Activated CD4-positive, alpha-beta T cell treated with anti-CD3 and anti-CD28 coated beads, Interleukin-2, Interleukin-6, amounts not matched to agents 100 ng/mL and 50 ng/mL, durations not matched to agents 16 hours and 8 hours (primary cell): ENCODE results near the gene ABCC11.

Source experiments
- DNase-seq: peaks from one replicate; pipeline ENCODE4 v3.0.0-alpha.2; 2020

Gene ABCC11

DNA sequence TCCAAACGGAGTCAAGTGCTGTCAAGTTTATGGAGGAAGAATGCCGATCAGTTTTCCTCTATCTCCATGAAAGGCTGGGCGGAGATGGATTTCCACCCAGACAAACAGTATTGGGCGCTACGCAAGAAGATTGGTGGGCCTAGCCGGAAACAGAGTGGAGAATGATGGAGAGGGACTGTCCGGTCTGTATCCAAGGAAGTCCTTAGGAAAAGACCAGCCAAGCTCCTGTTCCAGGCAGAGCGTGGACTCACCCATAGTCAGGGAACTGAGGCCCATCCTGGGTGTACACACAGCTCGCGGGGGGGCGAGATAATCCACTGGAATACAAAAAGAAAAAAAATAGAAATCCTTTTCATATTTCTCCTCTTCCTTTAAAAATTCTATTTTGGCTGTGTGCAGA is 90.0 kb downstream of the ABCC11 start:
- no peak for DNase-seq

DNA sequence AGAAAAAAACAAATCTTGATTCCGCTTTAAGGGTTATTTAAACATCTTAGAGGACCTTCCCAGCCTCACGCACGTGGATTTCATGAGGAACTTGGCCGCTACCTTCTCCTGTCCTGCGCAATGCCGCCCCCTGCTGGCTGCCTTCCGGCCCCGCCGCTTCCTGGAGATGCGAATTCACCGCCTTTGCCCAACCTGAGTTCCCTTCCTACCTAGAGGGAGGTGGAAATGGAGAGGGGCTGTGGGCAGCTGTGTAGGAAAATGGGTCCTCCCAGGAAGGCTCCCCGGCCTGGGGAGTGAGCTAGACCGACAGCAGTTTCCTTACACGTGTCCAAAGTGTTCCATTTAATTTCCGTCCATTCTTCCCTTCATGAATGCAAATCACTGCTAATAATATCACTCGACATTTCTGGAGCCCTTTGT is 90.5 kb downstream of the ABCC11 start:
- peak; percentile 87 for DNase-seq

DNA sequence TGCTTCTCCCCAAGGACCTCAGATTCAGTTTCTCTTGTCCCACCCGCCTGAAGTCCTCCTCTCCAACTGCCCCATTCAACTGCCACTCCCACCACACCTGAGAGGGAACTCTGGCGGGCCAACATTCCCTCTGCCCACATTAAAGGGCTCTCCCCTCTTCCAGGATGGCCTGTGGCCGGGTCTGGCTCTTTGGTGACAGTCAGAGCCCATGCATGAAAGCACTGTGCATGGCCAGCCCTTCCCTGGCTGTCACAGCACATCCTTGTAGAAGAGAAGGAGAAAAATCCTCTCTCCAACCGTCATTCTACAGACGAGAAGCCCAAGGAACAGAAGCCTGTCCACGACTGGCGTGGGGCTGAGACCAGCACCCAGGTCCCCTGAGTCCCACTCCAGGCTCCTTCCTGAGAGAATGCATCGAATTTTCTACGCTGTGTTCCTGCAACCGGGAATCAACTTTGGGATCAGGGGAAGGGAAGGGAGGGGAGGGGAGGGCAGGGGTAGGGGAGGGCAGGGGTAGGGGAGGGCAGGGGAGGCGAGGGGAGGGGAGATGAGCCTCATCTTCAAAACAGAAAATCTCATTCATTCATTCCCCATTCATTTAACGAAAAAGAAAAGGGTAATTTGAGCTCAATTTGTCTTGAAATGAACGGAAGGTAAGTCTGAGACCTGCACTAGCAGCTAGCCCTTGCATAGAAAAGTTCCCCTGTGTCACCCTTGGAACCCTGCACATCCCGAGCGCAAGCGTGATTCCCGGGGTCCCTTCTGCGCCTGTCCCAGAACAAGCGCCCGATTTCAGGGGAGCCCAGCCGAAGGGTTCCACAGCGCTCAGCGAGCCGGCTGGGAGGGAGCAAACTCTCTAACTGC is 91.2 kb downstream of the ABCC11 start, which contains the start of gene ABCC12:
Gene ABCC12 (minus strand): TSS at position 68 of the 864 bp plus-strand sequence. CDS start 9,569 bp downstream, outside the sequence.
- no peak for DNase-seq

DNA sequence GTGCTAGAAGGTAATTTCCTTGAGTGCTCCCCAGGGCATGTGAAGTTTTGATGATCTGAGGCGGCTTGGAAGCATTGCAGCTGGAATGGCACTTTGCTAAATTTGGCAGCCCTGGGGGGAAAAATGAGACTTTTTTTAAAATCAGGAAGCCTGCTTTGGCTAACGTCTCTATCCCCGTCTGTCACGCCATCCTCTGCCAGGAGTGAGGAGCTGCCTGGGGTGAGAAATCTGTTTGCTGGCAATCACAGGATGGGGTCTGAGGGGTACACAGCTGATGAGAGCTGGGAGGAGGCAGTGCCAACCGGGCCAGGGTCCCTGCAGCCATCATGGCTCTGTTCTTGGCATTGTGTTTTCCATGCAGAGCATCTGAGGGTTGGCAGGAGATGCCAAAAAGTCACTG is 93.6 kb downstream of the ABCC11 start:
- DNase-seq: no peak

DNA sequence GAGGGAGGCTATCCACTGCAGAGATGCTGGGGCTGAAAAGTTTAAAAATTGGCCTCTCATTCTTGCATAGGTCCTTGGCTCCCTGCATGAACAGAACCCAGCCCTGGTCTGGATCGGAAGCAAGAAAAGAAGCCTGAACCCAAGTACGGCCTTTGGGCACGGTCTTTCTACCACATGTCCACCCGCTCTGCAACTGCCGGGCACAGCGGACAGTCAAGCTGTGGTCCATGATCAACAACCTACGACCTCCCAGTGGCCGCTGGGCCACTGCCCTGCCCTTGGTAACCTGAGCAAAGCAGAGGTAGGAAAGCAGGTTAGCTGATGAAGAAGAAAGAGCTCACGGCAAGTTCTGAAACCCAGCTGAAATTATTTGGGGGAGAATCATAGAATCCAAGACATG is 95.1 kb downstream of the ABCC11 start:
- no peak for DNase-seq

DNA sequence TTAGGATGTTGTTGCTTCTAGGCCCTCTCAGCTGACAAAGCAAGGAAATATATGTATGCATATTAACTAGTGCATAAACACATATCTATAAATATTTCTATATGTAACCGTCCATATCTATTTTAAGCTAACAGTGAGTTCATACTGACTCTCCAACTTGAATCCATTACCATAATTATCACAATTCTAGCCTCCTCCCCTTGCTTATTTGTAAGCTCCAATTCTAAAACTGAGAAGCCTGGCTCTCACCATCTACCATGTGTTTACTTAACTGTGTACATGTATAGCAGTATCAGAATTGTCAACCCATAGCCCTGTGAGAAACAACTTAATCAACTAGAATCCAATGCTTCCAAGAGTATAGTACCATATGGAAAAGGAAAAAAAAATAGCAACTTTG is 96.6 kb downstream of the ABCC11 start:
- no peak for DNase-seq

DNA sequence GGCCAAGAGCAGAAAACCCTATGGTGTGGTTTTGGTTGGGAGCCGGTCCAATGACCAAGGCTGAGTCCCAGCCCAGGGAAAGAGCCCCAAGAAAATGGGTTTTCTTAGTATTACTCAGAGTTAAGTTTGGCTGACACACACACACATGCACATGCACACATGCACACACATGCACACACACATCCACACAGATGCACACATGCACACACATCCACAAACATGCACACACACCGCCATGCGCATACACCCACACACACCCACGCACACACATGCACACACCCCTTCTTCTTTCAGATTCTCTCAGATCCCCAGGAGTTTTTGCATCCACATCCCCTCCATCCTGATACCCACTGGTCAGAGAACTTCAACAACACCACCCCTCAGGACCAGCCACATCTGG is 100.6 kb downstream of the ABCC11 start:
- DNase-seq: no peak

DNA sequence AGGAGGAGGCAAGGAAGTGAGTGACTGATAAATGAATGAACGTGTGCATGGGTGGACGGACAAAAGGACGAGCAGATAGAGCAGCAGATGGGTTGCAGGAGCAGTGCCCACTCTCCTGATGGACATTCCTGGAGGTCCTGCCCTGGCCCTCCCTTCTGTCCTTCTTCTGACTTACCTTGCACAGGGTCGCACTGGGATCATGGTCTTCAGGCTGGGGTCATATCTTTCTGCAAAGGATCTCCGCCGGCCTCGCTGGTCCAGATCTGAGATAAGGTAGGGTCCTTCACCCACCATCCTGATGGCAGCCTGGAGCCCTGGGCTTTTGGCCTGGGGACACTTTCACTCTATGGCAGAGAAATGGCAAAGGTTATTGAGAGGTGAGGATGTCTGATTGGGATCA is 101.2 kb downstream of the ABCC11 start:
- DNase-seq: no peak

DNA sequence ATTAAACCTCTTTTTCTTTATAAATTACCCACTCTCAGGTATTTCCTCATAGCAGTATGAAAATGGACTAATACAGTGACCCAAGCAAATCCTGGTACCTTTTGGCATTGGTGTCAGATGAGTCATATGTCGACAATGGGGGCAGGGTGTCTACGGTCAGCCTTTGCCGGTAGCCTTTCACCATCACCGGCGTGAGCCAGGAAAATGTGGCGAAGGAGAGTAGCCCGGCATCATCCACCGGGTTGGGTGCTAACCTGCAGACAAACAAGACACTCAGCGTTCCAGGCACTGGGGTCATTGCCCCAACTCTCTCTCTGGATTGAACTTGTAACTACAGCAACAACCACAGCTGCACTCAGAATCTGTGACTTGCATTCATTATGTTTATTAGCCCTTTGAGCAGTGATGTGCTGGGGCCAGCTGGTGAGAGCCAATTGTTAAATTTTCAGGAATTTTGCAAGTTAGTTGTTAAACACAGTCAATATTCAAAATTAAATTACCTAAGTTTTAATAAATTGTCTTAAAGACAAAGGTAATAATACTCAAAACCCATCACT is 103.4 kb downstream of the ABCC11 start:
- DNase-seq: no peak

DNA sequence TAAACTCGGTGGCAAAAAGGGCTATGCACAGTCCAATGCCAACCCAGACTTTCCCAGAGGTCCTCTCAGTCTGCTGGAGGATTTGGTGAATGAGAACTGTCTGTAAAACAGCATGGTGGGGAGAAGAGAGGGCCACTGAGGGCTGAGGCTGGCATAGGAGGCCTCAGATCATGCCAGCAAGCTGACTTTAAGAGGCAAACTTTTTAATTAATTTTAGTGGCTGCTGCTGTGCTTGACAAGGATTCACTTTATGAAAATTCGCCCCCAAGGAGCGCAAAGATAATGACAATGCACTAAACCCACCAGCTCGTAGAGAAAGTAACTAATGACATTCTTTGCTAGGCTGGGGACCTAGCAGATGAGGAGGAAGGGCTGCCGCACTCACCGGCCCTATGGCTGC is 106.5 kb downstream of the ABCC11 start:
- DNase-seq: no peak

DNA sequence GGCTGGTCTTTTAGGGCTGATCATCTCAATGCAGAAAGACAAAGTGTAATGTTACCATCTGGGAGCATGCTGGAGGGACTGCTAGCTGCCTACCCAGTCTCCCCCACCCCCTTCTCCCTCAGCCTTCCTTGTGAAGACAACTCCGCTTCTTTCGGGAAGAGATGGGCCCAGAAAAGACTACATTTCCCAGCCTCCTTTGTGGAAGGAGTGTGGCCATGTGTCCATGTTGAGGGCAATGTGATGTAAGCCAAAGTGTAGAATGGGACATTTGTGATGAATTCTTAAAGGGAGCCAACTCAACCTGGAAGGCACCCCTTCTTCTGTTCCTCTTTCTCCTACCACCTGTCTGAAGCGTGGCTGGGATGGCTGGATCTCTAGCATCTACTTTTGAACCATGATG is 107.8 kb downstream of the ABCC11 start:
- DNase-seq: no peak

DNA sequence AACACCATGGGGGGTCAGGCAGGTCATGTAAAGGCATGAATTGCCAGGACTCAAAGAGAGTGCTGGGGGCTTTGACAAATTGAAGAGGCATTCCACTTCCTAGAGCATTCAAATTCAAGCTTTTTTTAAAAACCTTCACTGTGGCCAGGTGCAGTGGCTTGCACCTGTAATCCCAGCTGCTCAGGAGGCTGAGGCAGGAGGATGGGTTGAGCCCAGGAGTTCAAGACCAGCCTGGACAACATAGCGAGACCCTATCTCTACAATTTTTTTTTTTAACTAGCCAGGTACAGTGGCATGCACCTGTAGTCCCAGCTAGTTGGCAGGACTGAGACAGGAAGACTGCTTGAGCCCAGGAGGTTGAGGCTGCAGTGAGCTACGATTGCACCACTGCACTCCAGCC is 108.8 kb downstream of the ABCC11 start:
- DNase-seq: no peak

DNA sequence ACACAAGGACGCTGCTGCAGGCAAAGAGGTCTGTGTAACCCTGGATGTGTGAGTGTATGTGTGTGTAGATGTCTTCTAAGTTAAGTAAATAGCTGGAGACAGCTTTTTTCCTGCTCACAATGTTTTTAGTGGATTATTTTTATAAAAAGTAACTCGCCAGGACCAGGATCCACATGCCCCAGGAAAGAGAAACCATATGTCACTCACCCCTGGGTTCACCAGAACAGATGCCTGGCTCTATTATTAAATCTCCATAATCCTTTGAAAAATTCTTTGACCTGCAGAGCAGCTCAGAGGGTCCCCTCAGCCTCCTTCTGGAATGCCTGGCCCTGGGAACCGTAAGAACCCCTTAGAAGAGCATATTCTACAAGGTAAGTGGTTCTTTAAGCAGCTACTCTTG is 109.5 kb downstream of the ABCC11 start:
- no peak for DNase-seq

DNA sequence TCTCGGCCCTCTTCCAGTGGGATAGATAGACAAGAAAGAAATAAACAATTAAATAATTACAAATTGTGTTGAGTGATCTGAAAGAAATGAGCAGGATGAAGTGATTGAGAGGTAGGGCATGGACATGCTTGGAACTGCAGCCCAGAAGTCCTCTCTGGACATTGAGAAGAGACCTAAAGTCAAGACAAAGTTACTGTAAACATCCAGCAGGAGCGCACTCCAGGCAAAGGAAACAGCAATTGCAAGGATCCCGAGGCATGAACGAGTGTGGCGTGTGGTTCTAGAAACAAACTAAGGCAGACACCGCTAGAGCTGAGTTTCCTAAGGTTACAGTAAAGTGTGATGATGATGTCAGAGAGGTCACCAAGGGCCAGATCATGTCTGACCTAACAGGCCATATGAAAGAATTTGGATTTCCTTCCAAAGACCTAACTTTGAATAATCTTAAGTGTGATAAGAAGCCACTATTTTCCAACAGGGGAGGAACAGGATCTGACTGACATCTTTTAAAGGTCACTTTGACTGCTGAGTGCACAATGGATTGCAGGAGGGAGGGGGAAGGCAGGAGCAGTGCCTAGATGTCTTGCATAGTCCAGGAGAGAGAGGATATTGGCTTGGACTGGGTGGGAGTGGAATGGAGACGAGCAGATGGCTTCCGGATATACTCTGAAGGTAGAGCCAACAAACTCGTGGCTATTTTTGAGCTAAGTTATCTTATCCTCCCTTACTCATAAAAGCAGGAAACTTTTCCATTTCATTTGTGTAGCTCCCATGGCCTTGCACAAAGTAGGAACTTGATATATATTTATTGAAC is 110.6 kb downstream of the ABCC11 start:
- no peak for DNase-seq

DNA sequence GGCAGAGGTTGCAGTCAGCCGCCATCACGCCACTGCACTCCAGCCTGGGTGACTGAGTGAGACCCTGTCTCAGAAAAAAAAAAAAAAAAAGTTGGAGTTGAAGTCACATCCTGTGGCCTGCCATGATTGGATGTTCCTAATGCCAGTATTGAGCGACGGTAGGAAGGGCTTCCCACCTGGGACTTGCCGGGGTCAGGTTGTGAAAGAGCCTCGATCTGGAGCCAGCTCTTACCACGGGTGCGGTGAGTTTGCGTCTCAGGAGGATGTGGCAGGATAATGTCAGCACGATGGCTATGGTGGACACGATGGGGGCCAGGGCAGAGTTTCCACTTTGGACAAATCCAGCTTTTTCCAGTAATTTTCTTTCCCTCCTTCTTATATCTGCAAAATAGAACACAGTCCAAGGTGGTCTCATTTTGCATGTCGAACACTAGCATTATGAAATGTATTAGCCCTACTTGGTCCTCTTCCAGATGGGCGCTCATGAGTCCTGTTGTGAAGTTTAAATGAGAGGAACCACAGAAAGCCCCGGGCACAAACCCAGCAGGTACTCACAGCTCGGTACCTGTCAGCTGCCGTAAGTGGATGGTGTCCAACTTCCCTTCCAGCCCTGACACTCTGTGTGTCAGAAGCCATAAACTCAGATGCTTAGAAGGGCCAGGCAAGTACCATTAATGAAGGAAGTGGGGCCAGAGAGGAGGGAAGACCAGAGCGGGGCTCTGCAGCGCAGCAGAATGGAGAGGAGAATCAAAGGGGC is 113.7 kb downstream of the ABCC11 start:
- no peak for DNase-seq

DNA sequence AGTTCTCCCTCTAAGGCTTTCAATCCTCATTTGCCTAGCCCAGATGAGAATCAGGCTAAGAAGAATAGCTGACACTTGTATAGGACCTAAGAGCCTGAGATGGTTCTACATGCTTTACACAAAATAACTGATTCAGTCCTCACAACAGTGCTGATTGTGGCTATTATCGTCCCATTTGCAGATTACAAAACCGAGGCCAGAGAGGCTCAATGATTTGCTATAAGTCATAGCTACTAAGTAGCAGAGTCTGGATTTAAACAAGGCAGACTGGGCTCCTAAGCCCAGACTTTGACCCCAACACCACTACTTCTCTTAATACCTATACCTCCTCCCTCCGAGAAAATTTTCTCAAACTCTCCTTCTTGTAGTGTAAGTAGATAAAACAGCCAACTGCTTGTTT is 114.6 kb downstream of the ABCC11 start:
- no peak for DNase-seq

DNA sequence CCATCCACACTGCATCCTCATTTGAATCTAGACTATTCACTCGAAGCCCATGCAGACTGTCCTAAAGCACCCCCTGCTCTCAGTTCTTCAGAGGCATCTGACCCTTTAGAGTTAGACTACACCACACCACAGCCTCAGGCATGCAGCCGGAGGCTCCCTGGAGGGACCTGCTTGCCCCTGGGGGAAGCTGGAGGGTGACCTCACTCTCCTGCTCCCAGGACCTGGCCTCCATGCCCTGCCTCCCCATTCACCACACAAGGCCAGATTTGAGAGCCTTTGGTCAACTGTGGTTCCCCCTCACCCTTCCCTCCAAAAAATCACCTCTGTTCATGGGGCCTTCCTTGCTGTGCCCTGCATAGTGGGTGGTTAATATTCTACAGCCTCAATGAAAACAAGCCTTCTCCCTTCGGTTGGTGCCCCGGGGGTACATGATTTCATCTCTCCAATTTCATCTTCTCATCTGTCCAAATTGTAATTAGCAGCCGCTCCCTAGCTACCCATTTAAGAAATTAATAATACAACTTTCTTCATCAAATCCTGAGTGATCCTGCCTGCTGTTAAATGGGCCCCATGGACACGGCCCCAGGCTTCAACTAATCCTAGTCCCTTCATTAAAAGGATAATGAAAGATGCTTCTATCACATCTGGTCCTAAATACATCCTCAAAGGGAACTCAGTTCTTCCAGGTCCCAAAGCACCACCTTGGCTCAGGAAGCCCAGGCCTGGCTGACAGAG is 116.0 kb downstream of the ABCC11 start:
- DNase-seq: no peak

DNA sequence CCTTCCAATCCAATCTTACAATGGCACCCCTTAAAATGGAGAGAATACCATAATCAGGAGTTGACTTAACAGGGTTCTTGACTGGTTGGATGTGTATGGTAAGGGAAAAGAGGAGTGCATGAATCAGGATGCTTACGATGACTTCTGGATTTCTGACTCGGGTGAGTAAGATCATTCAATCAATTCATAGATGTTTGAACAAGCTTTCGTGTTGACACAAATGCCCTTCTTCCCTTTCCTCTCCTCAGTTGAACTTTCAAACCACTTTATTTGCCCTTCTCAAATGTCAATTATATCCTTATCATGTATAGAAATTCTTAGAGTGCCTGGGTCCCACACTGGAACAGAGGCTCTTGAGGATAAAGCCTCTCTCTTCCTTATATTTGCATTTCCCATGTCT is 117.4 kb downstream of the ABCC11 start:
- no peak for DNase-seq

DNA sequence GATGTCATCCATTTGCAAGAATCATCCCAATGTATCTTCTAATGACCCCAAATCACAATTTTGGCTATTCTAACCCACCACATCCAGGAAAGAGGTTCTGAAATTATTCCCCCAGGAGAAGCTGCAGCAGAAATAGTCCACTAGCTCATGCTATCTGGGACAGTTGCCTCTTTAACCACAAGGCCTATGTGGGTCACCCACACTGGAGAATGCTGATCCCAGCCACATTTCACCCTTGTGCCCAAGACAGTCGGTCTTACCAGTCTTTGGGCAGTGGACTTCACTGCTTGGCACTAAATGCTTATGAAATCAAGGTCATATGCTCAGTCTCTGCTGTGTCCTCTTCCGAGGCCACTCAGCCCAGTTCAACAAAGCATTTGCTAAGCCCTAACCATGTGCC is 118.6 kb downstream of the ABCC11 start:
- DNase-seq: no peak

DNA sequence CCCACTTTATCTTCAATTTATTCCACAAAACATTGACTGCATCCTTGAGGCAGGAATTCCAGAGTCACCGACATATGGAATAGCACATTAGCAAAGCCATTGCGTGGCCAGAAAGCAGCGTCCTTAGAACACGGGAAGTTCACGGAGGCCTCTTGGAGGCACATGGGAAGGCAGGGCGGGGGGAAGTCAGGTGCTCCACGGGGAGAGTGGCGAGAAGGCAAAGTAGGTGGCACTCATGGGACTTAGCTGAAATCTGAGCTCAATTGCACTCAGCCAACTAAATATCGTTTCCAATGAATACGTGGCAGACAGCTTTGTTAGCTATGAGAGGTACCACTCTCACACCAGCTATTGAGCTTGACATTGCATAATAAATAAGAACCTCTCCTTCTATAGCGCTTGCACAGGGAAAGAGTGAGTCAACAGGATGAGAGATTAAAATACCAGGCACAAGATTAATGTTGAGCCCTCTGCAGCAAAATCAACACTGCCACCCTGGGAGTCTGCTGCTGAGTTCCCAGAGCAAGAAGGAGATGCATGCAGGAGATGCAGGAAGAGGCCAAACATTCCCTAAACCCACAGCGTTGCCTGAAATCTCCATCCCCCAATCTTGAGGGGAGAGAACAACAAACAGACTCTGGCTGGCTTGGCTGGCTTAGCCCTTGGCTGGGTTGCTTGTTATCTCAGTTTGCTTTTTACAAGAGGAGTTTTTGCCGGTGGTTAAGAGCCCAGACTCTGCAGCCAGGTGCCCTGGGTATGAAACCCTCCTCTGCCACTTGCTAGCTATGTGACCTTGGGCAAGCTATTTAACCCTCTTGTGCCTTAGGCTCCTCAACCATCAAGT is 120.3 kb downstream of the ABCC11 start:
- DNase-seq: peak; percentile 19

DNA sequence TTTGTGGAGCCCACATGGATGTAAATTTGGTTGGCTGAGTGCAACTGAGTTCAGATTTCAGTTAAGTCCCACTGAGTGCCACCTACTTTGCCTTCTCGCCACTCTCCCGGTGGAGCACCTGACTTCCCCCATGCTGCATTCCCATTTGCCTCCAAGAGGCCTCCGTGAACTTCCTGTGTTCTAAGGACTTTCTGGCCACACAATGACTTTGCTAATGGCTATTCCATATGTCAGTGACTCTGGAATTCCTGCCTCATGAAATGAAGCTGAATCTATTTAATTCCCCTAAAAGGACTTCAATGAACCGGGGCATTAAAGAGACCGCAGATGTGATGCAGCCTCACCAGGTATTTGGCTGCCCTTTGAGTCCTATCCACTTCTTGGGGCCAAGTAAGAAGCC is 121.5 kb downstream of the ABCC11 start:
- DNase-seq: no peak
